ENCODE results near the gene TTC21A. TPM values are rescaled to one million over a fixed set of nuclear protein-coding genes. Genes with fewer than 3 reads are reported as not detected.
"Not testable (repeated sequence)": the region's sequence is repeated elsewhere in the genome, so short reads cannot be mapped to it uniquely, and the experiment has no call there.

The TTC21A gene
- total RNA-seq, 2 donors from 2014 or later = 6.7 to 46.5 TPM

GRCh38 chr3:39168156-39168780, 60.8 kb downstream of the TTC21A start:
- Histone ChIP-seq H3K4me3 (no peak overlapping the region), H3K4me1 (no peaks in the 10 kb centered on the region), H3K9me3 (no peaks in the 10 kb centered on the region), H3K27me3 (no peaks in the 10 kb centered on the region), H3K27ac (no peak overlapping the region), H3K36me3 (replicated peaks in 1 of 2; ENCODE audit: insufficient read depth in 1 of 2, low read depth in 2 of 2) (no peaks in the 10 kb centered on the region)
- DNase-seq = no peak
- ATAC-seq = no peak
- TF ChIP-seq POLR2A (IDR thresholded peaks at IDR 0.05) = no peak
- TF ChIP-seq CTCF (IDR thresholded peaks at IDR 0.05) = no peak
- intact Hi-C loops (cut with DNase I) = no loop called here
- 84 to 86% methylated on average over 5 of the region's 5 CpGs for WGBS, 2 donors

GRCh38 chr3:39169712-39170111, 62.2 kb downstream of the TTC21A start:
- Histone ChIP-seq H3K27me3 (no peaks in the 10 kb centered on the region), H3K27ac (no peak overlapping the region), H3K36me3 (replicated peaks in 1 of 2; ENCODE audit: insufficient read depth in 1 of 2, low read depth in 2 of 2) (no peaks in the 10 kb centered on the region), H3K4me1 (no peaks in the 10 kb centered on the region), H3K4me3 (no peak overlapping the region), H3K9me3 (no peaks in the 10 kb centered on the region)
- DNase-seq (no peak), ATAC-seq (no peak)
- intact Hi-C loops (cut with DNase I) = no loop called here
- TF ChIP-seq POLR2A (IDR thresholded peaks at IDR 0.05) (no peak), CTCF (IDR thresholded peaks at IDR 0.05) (no peak)
- WGBS, 2 donors = 52 to 58% methylated on average over 1 of the region's 1 CpG

- intact Hi-C loops (cut with DNase I) = no loop called here
- ATAC-seq (no peak), DNase-seq (no peak)
- Histone ChIP-seq H3K27ac (no peak overlapping the region), H3K4me1 (no peaks in the 10 kb centered on the region), H3K4me3 (no peak overlapping the region), H3K27me3 (no peaks in the 10 kb centered on the region), H3K36me3 (replicated peaks in 1 of 2; ENCODE audit: insufficient read depth in 1 of 2, low read depth in 2 of 2) (no peaks in the 10 kb centered on the region), H3K9me3 (no peaks in the 10 kb centered on the region)
- WGBS, 2 donors = 92 to 93% methylated on average over 4 of the region's 4 CpGs
- TF ChIP-seq POLR2A (IDR thresholded peaks at IDR 0.05) = no peak
- no peak for TF ChIP-seq CTCF (IDR thresholded peaks at IDR 0.05)
These were observed 63.0 kb downstream of the TTC21A start for GRCh38 chr3:39170461-39170860.

DNA sequence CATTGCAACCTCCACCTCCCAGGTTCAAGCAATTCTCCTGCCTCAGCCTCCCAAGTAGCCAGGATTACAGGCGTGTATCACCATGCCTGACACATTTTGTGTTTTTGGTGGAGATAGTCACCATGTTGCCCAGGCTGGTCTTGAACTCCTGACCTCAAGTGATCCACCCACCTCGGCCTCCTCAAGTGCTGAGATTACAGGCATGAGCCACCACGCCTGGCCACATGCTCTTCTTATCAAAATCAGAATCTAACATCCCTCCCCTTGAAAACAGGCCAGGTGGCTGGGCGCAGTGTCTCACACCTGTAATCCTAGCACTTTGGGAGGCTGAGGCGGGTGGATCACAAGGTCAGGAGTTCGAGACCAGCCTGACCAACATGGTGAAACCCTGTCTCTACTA, 63.4 kb downstream of the TTC21A start:
- H3K27me3 ChIP-seq; intact Hi-C loops (cut with DNase I); H3K4me1 ChIP-seq; H3K27ac ChIP-seq; DNase-seq; H3K36me3 ChIP-seq (replicated peaks in 1 of 2; ENCODE audit: insufficient read depth in 1 of 2, low read depth in 2 of 2); ATAC-seq; H3K9me3 ChIP-seq; H3K4me3 ChIP-seq: not testable (repeated sequence)
- WGBS, 2 donors = 82 to 92% methylated on average over 6 of the region's 6 CpGs

- Histone ChIP-seq H3K27ac (no peak overlapping the region), H3K9me3 (no peaks in the 10 kb centered on the region), H3K4me3 (no peak overlapping the region), H3K27me3 (no peaks in the 10 kb centered on the region), H3K4me1 (peaks cover 7% of the 10 kb centered on the region), H3K36me3 (replicated peaks in 1 of 2; ENCODE audit: insufficient read depth in 1 of 2, low read depth in 2 of 2) (no peaks in the 10 kb centered on the region)
- intact Hi-C loops (cut with DNase I) = no loop called here
- 43 to 47% methylated on average over 2 of the region's 2 CpGs for WGBS, 2 donors
- no peak for TF ChIP-seq POLR2A (IDR thresholded peaks at IDR 0.05)
- TF ChIP-seq CTCF (IDR thresholded peaks at IDR 0.05) = no peak
- no peak for ATAC-seq
- no peak for DNase-seq
These were observed 64.4 kb downstream of the TTC21A start for GRCh38 chr3:39171860-39172259.
